HG02870 (cell line): ENCODE measurements around the gene PSAP.
"Not testable (repeated sequence)": the region's sequence is repeated elsewhere in the genome, so short reads cannot be mapped to it uniquely, and the experiment has no call there.

ENCODE experiments used
- ATAC-seq: cut with Tn5 transposase; IDR thresholded peaks from one replicate; pipeline ENCODE4 v1.9.1; 2021; ENCODE audit warnings: mild to moderate bottlenecking, moderate library complexity; ENCODE audit not compliant: unreplicated experiment

PSAP gene

DNA sequence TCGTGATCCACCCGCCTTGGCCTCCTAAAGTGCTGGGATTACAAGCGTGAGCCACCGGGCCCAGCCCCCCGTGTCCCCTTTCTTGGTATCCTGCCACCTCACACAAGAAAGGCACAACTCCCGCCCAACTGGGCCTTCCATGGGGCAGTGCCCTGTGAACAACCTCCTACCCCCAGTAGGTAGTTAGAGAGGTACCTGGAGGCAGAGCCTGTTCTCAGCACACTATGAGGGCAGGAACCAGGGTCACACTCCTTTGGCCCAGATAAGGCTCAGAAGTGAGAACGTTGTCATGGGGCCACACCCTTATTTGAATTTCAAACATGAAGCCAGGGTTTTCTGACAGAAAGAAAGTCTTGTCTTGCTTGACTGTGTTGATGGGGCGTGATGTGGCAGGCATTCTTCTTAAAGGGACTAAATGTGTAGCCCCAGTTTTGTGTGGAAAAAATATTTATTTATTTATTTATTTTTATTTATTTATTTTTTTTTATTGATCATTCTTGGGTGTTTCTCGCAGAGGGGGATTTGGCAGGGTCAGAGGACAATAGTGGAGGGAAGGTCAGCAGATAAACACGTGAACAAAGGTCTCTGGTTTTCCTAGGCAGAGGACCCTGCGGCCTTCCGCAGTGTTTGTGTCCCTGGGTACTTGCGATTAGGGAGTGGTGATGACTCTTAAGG, 23.8 kb upstream of the PSAP start:
- ATAC-seq = not testable (repeated sequence)

- peak; percentile 91 for ATAC-seq
Measured at GRCh38 chr10:71873582-71874211, 22.6 kb upstream of the PSAP start.

DNA sequence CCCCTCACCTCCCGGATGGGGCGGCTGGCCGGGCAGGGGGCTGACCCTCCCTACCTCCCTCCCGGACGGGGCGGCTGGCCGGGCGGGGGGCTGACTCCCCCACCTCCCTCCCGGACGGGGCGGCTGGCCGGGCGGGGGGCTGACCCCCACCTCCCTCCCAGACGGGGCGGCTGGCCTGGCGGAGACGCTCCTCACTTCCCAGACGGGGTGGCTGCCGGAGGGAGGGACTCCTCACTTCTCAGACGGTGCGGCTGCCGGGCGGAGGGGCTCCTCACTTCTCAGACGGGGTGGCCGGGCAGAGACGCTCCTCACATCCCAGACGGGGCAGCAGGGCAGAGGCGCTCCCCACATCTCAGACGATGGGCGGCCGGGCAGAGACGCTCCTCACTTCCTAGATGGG, 18.6 kb upstream of the PSAP start:
- ATAC-seq = not testable (repeated sequence)

GRCh38 chr10:71868192-71868697, 17.2 kb upstream of the PSAP start:
- ATAC-seq = no peak

- no peak for ATAC-seq
Measured at GRCh38 chr10:71865561-71866041, 14.6 kb upstream of the PSAP start.

DNA sequence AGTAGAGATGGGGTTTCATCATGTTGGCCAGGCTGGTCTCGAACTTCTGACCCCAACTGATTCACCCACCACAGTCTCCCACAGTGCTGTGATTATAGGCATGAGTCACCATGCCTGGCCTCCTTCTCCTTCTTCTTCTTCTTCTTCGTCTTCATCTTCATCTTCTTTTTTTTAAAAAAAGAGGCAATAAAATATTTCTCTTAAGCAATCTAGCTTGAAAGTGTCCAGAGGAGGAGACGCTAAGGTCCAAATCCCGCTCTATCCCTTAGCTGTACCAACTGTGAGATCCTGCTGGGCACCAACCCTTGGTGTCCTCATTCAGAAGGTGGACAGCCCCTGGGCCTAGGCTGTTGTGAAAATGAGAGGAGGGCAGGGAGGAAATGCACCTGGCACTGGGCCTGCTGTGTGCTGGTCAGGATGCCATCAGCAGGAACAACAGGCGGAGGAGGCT, 13.9 kb upstream of the PSAP start:
- no peak for ATAC-seq

DNA sequence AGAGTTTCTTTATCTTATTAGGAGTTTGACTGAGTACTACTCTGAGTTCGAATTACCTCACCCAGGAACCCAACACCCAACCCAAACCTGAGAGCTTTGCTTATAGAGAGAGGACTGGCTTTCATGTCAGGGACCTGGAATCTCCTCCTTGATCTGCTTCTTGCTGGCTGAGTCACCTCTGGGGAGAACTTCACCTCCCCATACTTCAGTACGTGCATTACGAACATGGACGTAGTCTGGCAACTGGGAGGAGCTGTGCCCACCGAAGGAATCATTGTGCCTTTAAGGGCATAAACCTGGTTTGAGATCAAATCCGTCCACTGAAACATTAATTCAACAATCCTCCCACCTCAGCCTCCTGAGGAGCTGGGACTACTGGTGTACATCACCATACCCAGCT, 12.2 kb upstream of the PSAP start:
- no peak for ATAC-seq

DNA sequence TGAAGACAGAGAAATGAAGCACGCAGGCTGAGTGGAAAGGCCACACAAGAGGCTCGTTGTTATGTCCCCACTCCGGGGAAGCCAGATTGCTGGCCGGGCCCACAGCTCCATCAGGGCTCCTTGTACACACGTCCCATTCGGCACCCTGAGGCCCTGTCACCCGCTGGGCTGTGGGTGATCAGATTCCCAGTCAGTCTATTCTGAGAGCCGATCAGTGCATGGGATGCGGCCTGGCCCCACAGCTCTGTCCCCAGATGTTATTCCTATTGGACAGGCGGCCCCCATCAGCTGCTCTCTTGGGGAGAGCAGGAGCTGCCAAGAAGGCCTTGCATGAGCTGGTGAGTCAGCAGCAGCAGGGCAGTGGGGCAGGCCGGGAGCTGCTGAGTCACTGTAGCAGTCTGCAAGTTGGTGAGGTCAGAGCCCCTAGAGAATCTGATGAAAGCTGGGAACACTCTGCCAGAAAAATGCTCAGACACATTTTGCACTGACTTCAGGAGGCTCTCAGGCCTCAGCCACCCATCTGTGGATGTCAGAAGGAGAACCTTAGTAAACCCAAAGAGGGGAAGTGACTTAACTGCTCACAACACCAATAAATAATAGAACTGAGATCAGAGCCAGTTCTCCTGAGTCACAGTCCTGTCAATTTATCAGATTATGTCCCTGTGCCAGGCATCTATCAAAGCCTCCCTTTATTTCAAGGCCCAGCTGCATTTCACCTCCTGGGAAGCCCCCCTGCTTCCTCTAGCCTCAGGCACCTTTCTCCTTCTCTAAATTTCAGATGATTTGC, 9.4 kb upstream of the PSAP start:
- ATAC-seq = peak; percentile 66

DNA sequence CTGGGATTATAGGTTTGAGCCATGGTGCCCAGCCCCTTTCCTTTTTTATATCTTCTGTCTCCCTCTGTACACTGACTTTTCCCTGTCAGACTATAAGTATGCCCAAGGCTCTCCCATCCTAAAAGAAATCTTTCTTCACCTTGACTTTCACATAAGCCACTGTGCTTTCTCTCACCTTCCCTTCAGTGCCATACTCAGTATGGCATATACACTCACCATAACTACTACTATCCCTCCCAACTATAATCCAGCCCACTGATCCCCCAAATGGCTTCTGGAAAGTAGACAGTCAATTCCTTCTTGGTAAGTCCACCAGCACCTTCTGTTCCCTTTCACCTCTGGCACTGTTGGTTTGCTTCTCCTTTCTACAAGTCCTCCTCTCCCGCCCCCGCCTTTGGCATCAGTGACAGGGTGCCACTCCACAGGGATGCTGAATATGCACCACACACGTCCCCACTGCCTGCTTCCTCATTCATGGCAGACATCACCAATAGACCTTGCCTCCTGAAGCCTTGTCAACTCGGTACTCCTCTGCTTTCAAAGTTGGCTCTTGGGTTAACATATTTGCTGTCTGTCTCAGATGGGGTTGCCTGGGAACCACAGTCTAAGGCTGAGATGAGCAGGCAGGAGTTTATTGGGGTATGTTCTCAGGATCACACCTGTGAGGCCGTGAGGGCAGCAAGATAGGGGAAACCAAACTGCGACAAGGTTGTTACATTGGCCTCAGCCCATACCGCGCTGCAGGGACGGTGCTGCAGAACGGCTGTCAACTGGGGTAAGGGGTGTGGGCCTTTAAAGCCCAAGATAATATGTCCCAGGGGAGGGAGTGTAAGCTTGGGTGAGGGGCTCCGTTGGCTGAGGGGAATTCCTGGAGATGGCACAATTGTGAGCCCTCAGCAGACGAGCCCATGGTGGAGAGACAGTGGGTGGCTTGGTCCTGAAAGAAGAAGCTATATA, 7.2 kb upstream of the PSAP start:
- no peak for ATAC-seq

GRCh38 chr10:71856619-71857018, 5.6 kb upstream of the PSAP start:
- no peak for ATAC-seq

DNA sequence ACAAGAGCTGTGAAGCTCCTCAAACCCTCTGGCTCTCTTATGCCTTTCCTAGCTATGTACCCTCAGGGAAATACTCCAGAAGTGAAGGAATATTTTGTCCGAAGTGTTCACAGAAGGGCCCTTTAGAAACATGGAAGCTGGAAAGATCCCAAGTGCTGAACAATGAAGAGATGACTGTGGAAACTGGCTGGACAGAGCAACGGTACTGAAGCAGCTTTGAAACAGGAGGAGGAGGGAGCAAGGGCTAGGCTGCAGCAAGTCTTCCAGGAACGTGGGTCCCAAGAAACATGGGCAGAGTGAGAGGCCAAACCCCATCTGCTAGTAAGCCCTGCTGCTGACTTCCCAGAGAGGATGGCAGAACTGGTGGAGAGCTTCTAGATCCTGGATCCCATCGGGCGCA, 3.0 kb upstream of the PSAP start:
- no peak for ATAC-seq

- ATAC-seq = no peak
Measured at GRCh38 chr10:71852355-71852937, 1.4 kb upstream of the PSAP start.

- ATAC-seq = peak; percentile 23
Measured at GRCh38 chr10:71851465-71852095, 529 bp upstream of the PSAP start.

DNA sequence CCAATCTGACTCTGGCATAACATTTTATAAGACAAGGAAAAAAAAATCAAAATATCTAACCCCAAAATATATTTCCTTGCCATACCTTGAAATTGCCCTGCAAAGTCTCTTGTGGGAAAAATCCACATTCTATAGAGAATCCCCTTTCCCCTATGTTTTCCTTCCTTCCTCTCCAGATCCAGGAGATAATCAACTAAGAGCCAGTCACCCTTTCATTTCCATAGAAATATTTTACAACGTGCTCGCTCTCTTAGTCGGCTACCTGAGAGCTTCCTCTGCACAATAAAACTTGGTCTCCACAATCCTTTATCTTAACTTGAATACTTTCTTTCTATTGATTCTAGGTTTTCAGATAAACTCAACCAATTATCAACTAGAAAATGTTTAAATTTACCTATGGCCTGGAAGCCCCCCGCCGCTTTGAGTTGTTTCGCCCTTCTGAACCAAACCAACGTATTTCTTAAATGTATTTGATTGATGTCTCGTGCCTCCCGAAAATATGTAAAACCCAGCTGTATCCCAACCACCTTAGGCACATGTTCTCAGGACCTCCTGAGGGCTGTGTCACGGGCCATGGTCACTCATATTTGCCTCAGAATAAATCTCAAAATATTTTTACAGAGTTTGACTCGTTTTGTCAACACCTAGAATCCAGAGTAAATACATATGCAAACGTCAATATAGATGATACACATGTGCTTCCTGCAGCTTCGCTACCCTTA, 869 bp downstream of the PSAP start:
- ATAC-seq = no peak

DNA sequence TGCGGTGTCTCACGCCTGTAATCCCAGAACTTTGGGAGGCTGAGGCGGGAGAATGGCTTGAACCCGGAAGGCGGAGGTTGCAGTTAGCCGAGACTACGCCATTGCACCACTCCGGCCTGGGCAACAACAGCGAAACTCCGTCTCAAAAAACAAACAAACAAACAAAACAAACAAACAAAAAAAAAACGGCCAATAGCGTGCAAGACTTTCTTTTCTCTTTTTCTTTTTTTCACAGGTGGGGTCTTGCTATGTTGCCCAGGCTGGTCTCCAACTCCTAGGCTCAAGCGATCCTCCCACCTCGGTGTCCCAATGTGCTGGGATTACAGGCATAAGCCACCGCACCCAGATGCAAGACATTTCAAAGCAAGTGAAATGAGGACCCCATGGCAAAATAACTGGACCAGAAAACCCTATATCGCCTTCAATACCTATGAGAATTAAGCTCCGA, 1.6 kb downstream of the PSAP start:
- ATAC-seq = no peak

GRCh38 chr10:71848325-71849275, 2.5 kb downstream of the PSAP start:
- no peak for ATAC-seq

DNA sequence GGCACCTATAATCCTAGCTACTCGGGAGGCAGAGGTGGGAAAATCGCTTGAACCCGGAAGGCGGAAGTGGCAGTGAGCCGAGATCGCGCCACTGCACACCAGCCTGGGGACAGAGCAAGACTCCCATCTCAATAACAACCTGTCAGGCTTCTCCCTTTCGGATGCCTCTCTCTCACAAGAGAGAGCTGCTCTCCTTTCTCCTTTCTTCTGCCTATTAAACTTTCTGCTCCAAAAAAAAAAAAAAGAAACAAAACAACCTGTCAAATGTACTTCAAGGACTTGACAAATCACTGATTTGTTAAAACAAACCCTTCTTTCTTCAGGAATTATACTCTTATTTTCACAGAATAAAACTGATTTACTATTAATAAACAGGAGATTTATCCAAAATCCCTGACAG, 3.6 kb downstream of the PSAP start:
- ATAC-seq = no peak

GRCh38 chr10:71846816-71847215, 4.2 kb downstream of the PSAP start:
- ATAC-seq = no peak
